C4-2B (cell line): ENCODE measurements around the gene RIMS3.

ENCODE experiments used
- ZFX ChIP-seq: fragments of 450-650 bp; IDR thresholded peaks from 2 replicates; pipeline ENCODE4 v1.6.1; 2017
- TF ChIP-seq, protein P1 (sequence below): fragments of 450-650 bp; conservative IDR thresholded peaks from 2 replicates; pipeline ENCODE4 v1.5.1; 2017; ENCODE audit warnings: mild to moderate bottlenecking

DNA sequence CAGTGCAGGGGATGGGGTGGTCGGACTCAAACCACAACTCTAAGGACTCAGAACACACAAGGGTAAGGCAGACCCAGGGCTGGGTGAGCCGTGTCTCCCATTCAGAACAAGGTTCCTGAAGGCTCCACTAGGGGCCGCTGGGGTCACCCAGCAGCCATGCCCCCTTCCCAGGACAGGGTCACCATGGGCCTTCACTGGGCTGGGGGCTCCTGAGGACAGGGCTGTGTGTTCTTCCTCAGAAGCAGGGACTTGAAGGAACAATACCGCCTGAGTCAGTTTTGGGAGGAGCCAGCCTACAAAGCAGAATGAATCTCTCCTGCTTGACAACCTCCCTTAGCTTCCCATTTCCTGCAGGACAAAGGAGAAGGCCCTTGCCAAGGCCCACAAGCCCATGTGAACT, 15.4 kb downstream of the RIMS3 start:
- TF ChIP-seq, protein P1, sequence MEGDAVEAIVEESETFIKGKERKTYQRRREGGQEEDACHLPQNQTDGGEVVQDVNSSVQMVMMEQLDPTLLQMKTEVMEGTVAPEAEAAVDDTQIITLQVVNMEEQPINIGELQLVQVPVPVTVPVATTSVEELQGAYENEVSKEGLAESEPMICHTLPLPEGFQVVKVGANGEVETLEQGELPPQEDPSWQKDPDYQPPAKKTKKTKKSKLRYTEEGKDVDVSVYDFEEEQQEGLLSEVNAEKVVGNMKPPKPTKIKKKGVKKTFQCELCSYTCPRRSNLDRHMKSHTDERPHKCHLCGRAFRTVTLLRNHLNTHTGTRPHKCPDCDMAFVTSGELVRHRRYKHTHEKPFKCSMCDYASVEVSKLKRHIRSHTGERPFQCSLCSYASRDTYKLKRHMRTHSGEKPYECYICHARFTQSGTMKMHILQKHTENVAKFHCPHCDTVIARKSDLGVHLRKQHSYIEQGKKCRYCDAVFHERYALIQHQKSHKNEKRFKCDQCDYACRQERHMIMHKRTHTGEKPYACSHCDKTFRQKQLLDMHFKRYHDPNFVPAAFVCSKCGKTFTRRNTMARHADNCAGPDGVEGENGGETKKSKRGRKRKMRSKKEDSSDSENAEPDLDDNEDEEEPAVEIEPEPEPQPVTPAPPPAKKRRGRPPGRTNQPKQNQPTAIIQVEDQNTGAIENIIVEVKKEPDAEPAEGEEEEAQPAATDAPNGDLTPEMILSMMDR = peak; percentile 47
- TF ChIP-seq ZFX = no peak
